Trophoblast cell (in vitro differentiated cells and primary cell): ENCODE data around the gene PDE11A.

ENCODE experiments used
- DNase-seq, 2 donors: peaks; one replicate each; pipeline ENCODE4 v3.0.0-alpha.2; 2016
- H2AFZ ChIP-seq: 2 replicates; pipeline ENCODE4 v1.6.1; 2013; ENCODE audit warnings: low read length, moderate library complexity, mild to moderate bottlenecking; ENCODE audit not compliant: insufficient read depth, poor library complexity
- H2AK5ac ChIP-seq: 2 replicates; pipeline ENCODE4 v1.6.1; 2013; ENCODE audit warnings: mild to moderate bottlenecking, low read length
- H2BK120ac ChIP-seq: 2 replicates; pipeline ENCODE4 v1.6.1; 2013; ENCODE audit warnings: low read length, mild to moderate bottlenecking, moderate library complexity; ENCODE audit not compliant: insufficient read depth, poor library complexity
- H2BK12ac ChIP-seq: 2 replicates; pipeline ENCODE4 v1.6.1; 2013; ENCODE audit warnings: mild to moderate bottlenecking, low read length, moderate library complexity
- H2BK5ac ChIP-seq: 2 replicates; pipeline ENCODE4 v1.6.1; 2013; ENCODE audit warnings: low read length, low read depth, moderate library complexity, mild to moderate bottlenecking; ENCODE audit not compliant: poor library complexity
- H3K14ac ChIP-seq: 2 replicates; pipeline ENCODE4 v1.6.1; 2013; ENCODE audit warnings: mild to moderate bottlenecking, low read length
- H3K18ac ChIP-seq: 2 replicates; pipeline ENCODE4 v1.6.1; 2013; ENCODE audit warnings: mild to moderate bottlenecking, low read length
- H3K23ac ChIP-seq: 2 replicates; pipeline ENCODE4 v1.6.1; 2013; ENCODE audit warnings: low read length
- H3K27ac ChIP-seq: 2 replicates; pipeline ENCODE4 v1.5.1; 2013; ENCODE audit warnings: low read depth, mild to moderate bottlenecking, inconsistent platforms, low read length, moderate library complexity
- H3K27me3 ChIP-seq: 2 replicates; pipeline ENCODE4 v1.6.1; 2013; ENCODE audit warnings: inconsistent platforms, mild to moderate bottlenecking, low read length, moderate library complexity; ENCODE audit not compliant: insufficient read depth
- H3K36me3 ChIP-seq, 2 experiments: 1 replicate in 1 of 2; 2 replicates in 1 of 2; pipeline ENCODE4 v1.6.1; 2013; ENCODE audit warnings: low read length in 2 of 2, mild to moderate bottlenecking in 2 of 2, moderate library complexity in 1 of 2; ENCODE audit not compliant: insufficient read depth in 2 of 2, control insufficient read depth in 1 of 2
- H3K4ac ChIP-seq: 2 replicates; pipeline ENCODE4 v1.6.1; 2013; ENCODE audit warnings: low read depth, mild to moderate bottlenecking, low read length, moderate library complexity
- H3K4me1 ChIP-seq, 2 experiments: 1 replicate in 1 of 2; 2 replicates in 1 of 2; pipeline ENCODE4 v1.6.1; 2013; ENCODE audit warnings: low read length in 2 of 2, mild to moderate bottlenecking in 2 of 2, moderate library complexity in 1 of 2; ENCODE audit not compliant: insufficient read depth in 2 of 2, control insufficient read depth in 1 of 2
- H3K4me2 ChIP-seq: 2 replicates; pipeline ENCODE4 v1.6.1; 2013; ENCODE audit warnings: inconsistent platforms, mild to moderate bottlenecking, low read length, moderate library complexity
- H3K4me3 ChIP-seq: 2 replicates; pipeline ENCODE4 v1.5.1; 2013; ENCODE audit warnings: mild to moderate bottlenecking, low read depth, low read length, inconsistent platforms
- H3K79me1 ChIP-seq: one replicate; pipeline ENCODE4 v1.6.1; 2013; ENCODE audit warnings: low read length
- H3K79me2 ChIP-seq: 2 replicates; pipeline ENCODE4 v1.6.1; 2013; ENCODE audit warnings: low read length, mild to moderate bottlenecking; ENCODE audit not compliant: control insufficient read depth, insufficient read depth, poor library complexity
- H3K9ac ChIP-seq: 2 replicates; pipeline ENCODE4 v1.6.1; 2013; ENCODE audit warnings: mild to moderate bottlenecking, low read length
- H3K9me3 ChIP-seq: 2 replicates; pipeline ENCODE4 v1.6.1; 2013; ENCODE audit warnings: low read depth, mild to moderate bottlenecking, control low read depth, inconsistent platforms, low read length; ENCODE audit not compliant: insufficient read depth
- H4K12ac ChIP-seq: 2 replicates; pipeline ENCODE4 v1.6.1; 2013; ENCODE audit warnings: low read depth, mild to moderate bottlenecking, low read length, moderate library complexity
- H4K8ac ChIP-seq: 2 replicates; pipeline ENCODE4 v1.6.1; 2013; ENCODE audit warnings: low read depth, mild to moderate bottlenecking, low read length, moderate library complexity
- H4K91ac ChIP-seq: one replicate; pipeline ENCODE4 v1.6.1; 2013; ENCODE audit warnings: low read depth, mild to moderate bottlenecking, low read length, moderate library complexity
- WGBS: extraction: QIAGEN DNeasy Blood & Tissue Kit; methylation state at CpG from one replicate; pipeline ENCODE4 v1.1.7; 2013; ENCODE audit warnings: missing lambda C conversion rate; ENCODE audit not compliant: insufficient read length, insufficient coverage; ENCODE audit errors: extremely low coverage; 5-methylcytosine and 5-hydroxymethylcytosine counted together

PDE11A gene

DNA sequence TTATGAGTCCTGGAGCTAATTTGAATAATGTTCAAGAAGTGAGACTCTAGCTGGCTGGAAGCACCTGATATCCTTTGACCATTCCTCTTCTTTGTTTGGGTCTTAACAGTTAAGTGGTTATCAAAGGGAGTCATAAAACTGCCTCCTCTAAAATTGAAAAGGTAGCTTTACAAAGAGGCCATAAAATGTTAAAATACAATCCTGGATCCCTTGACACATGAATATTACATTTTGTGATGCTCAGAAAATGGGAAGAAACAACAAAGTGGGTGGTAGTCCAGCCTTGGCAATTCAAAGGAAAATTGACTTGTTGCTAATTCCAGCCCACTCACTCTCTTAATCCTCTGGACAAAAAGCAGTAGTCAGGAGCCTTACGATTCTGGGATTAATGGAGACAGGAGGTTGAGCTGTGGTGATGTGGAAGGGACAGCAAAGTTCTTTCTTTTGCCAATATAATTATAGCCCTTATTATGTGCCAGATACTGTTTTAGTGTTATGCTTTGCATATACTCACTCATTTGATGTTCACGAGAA is 339.2 kb downstream of the PDE11A start:
- Histone ChIP-seq H3K4ac (no peak overlapping the region), H2BK5ac (no peak overlapping the region), H2AFZ (no peak overlapping the region), H3K4me1 (no peaks in the 10 kb centered on the region), H3K4me3 (no peak overlapping the region), H2BK12ac (no peak overlapping the region), H3K18ac (no peak overlapping the region), H4K8ac (no peak overlapping the region), H3K27ac (no peak overlapping the region), H3K36me3 (no peaks in the 10 kb centered on the region), H2BK120ac (no peak overlapping the region), H3K27me3 (no peaks in the 10 kb centered on the region), H3K4me2 (no peak overlapping the region), H4K91ac (no peak overlapping the region), H3K9ac (no peak overlapping the region), H4K12ac (no peak overlapping the region), H3K9me3 (no peaks in the 10 kb centered on the region), H2AK5ac (no peak overlapping the region), H3K79me1 (no peaks in the 10 kb centered on the region), H3K14ac (no peak overlapping the region), H3K23ac (no peak overlapping the region), H3K79me2 (no peaks in the 10 kb centered on the region)
- no peak for DNase-seq
- no CpG with 5 or more reads among the region's 2 CpGs for WGBS

GRCh38 chr2:177731384-177731783 is 341.2 kb downstream of the PDE11A start:
- WGBS, result no CpG with 5 or more reads among the region's 3 CpGs
- Histone ChIP-seq H2AFZ (no peak overlapping the region), H3K4me1 (no peaks in the 10 kb centered on the region), H4K91ac (no peak overlapping the region), H2BK12ac (no peak overlapping the region), H4K12ac (no peak overlapping the region), H3K79me1 (no peaks in the 10 kb centered on the region), H3K4me2 (no peak overlapping the region), H3K14ac (no peak overlapping the region), H3K23ac (no peak overlapping the region), H3K9me3 (no peaks in the 10 kb centered on the region), H2AK5ac (no peak overlapping the region), H3K36me3 (no peaks in the 10 kb centered on the region), H3K9ac (no peak overlapping the region), H3K18ac (no peak overlapping the region), H4K8ac (no peak overlapping the region), H3K4ac (no peak overlapping the region), H2BK5ac (no peak overlapping the region), H2BK120ac (no peak overlapping the region), H3K4me3 (no peak overlapping the region), H3K27me3 (no peaks in the 10 kb centered on the region), H3K27ac (no peak overlapping the region), H3K79me2 (no peaks in the 10 kb centered on the region)
- no peak for DNase-seq

DNA sequence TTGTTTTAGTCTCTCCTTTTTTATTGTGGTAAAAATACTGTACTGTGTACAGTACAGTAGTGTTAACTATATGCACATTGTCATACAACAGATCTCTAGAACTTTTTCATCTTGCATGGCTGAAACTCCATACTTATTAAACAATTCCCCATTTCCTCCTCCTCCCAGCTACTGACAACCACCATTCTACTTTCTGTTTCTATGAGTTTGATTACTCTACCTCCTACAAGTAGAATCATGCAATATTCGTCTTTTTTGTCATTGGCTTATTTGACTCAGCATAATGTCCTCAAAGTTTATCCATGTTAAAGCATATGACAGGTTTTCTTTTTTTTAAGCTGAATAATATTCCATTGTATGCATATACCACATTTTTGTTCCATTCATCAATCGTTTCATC is 341.8 kb downstream of the PDE11A start:
- Histone ChIP-seq H3K79me1 (no peaks in the 10 kb centered on the region), H3K14ac (no peak overlapping the region), H3K27ac (no peak overlapping the region), H3K79me2 (no peaks in the 10 kb centered on the region), H3K4me3 (no peak overlapping the region), H2BK12ac (no peak overlapping the region), H3K18ac (no peak overlapping the region), H4K12ac (no peak overlapping the region), H4K8ac (no peak overlapping the region), H2BK120ac (no peak overlapping the region), H3K4ac (no peak overlapping the region), H3K9me3 (no peaks in the 10 kb centered on the region), H2AK5ac (no peak overlapping the region), H4K91ac (no peak overlapping the region), H2BK5ac (no peak overlapping the region), H3K36me3 (no peaks in the 10 kb centered on the region), H3K27me3 (no peaks in the 10 kb centered on the region), H3K23ac (no peak overlapping the region), H3K4me1 (no peaks in the 10 kb centered on the region), H3K9ac (no peak overlapping the region), H2AFZ (no peak overlapping the region), H3K4me2 (no peak overlapping the region)
- no CpG with 5 or more reads among the region's 2 CpGs for WGBS
- DNase-seq, result no peak

DNA sequence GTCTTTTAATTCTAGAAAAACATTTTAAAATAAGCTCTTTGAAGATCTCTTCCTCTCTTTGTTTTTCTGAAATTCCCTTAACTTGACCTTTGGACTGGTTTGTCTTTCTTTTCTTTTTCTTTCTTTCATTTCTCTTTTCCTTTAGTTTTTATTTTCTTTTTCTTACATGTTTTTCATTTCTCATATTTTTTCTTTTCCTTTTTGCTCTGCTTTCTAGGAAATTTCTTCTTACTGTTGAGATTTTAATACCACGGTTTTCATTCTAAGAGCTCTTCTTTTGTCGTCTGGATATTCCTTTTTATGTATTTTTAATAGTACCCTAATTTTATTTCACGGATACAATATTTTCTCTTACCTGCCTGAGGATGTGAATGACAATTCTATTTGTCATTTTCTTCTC is 342.2 kb downstream of the PDE11A start:
- H2AK5ac ChIP-seq, result no peak overlapping the region
- H3K36me3 ChIP-seq, result no peaks in the 10 kb centered on the region
- no peak overlapping the region for H2BK12ac ChIP-seq
- no peak overlapping the region for H3K18ac ChIP-seq
- H3K9me3 ChIP-seq, result no peaks in the 10 kb centered on the region
- no peak overlapping the region for H4K91ac ChIP-seq
- no peak overlapping the region for H2BK5ac ChIP-seq
- no peak overlapping the region for H3K27ac ChIP-seq
- H3K4me1 ChIP-seq, result no peaks in the 10 kb centered on the region
- no peak overlapping the region for H2BK120ac ChIP-seq
- no peak overlapping the region for H3K23ac ChIP-seq
- no peak overlapping the region for H4K8ac ChIP-seq
- no peak overlapping the region for H3K14ac ChIP-seq
- no peak overlapping the region for H3K4ac ChIP-seq
- H3K27me3 ChIP-seq, result no peaks in the 10 kb centered on the region
- no peak overlapping the region for H3K4me2 ChIP-seq
- H3K79me2 ChIP-seq, result no peaks in the 10 kb centered on the region
- no peaks in the 10 kb centered on the region for H3K79me1 ChIP-seq
- H2AFZ ChIP-seq, result no peak overlapping the region
- no peak for DNase-seq
- WGBS, result no CpG with 5 or more reads among the region's 3 CpGs
- no peak overlapping the region for H3K9ac ChIP-seq
- no peak overlapping the region for H3K4me3 ChIP-seq
- no peak overlapping the region for H4K12ac ChIP-seq
